ENCODE measurements around the gene TRNAU1AP. TPM values are rescaled to one million over a fixed set of nuclear protein-coding genes. Genes with fewer than 3 reads are reported as not detected.
"Not testable (repeated sequence)": the region's sequence is repeated elsewhere in the genome, so short reads cannot be mapped to it uniquely, and the experiment has no call there.

TRNAU1AP gene
- total and polyA plus RNA-seq, 11 donors: 7.9 to 26.6 (median 15.5) TPM

GRCh38 chr1:28571911-28572310, 19.0 kb downstream of the TRNAU1AP start:
- Histone ChIP-seq H3K27me3 (no peaks in the 10 kb centered on the region), H3K27ac (no peak overlapping the region), H3K36me3 (peaks cover 0 to 98% (median 81%) of the 10 kb centered on the region in 9 donors), H3K9me3 (no peaks in the 10 kb centered on the region), H3K4me3 (no peak overlapping the region), H3K4me1 (peaks cover 0 to 2% (median 0%) of the 10 kb centered on the region in 12 donors)
- TF ChIP-seq POLR2A (IDR thresholded peaks at IDR 0.05): no peak
- ATAC-seq (no peak), DNase-seq (no peak)
- WGBS, 4 donors: 85 to 90% (median 89%) methylated on average over 4 of the region's 4 CpGs
- intact Hi-C loops (cut with DNase I): no loop called here

DNA sequence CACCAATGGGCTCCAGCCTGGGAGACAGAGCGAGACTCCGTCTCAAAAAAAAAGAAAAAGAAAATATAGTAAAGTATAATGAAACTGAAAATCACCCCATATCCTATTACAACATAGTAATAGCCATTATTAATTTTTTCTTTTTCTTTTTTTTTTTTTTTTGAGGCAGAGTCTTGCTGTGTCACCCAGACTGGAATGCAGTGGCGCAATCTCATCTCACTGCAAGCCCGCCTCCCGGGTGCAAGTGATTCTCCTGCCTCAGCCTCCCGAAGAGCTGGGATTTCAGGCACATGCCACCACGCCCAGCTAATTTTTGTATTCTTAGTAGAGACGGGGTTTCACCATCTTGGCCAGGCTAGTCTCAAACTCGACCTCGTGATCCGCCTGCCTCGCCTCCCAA, 20.0 kb downstream of the TRNAU1AP start:
- H3K9me3 ChIP-seq; H3K4me3 ChIP-seq; H3K27ac ChIP-seq; H3K4me1 ChIP-seq; ATAC-seq; intact Hi-C loops (cut with DNase I); H3K27me3 ChIP-seq; DNase-seq: not testable (repeated sequence)
- H3K36me3 ChIP-seq: peaks cover 0 to 98% (median 81%) of the 10 kb centered on the region in 9 donors
- WGBS, 4 donors: 90 to 93% (median 90%) methylated on average over 12 of the region's 12 CpGs

GRCh38 chr1:28573564-28573963, 20.7 kb downstream of the TRNAU1AP start:
- DNase-seq: no peak
- ATAC-seq: no peak
- intact Hi-C loops (cut with DNase I): no loop called here
- Histone ChIP-seq H3K27ac (no peak overlapping the region), H3K4me1 (peaks cover 0 to 16% (median 0%) of the 10 kb centered on the region in 12 donors), H3K27me3 (no peaks in the 10 kb centered on the region), H3K36me3 (peaks cover 0 to 98% (median 81%) of the 10 kb centered on the region in 9 donors), H3K4me3 (no peak overlapping the region), H3K9me3 (no peaks in the 10 kb centered on the region)
- TF ChIP-seq CTCF (IDR thresholded peaks at IDR 0.05) (no peak), POLR2A (IDR thresholded peaks at IDR 0.05) (no peak)
- WGBS, 4 donors: 97 to 99% (median 98%) methylated on average over 11 of the region's 11 CpGs

GRCh38 chr1:28577052-28577678, 24.3 kb downstream of the TRNAU1AP start:
- H3K27ac ChIP-seq: peak overlapping the region in 1 of 12 donors; percentile 46
- peaks cover 0 to 41% (median 16%) of the 10 kb centered on the region in 12 donors for H3K4me1 ChIP-seq
- DNase-seq (no peak), ATAC-seq (no peak)
- TF ChIP-seq CTCF (IDR thresholded peaks at IDR 0.05) (no peak), POLR2A (IDR thresholded peaks at IDR 0.05) (no peak)
- H3K36me3 ChIP-seq: peaks cover 0 to 86% (median 70%) of the 10 kb centered on the region in 9 donors
- WGBS, 4 donors: 85 to 92% (median 88%) methylated on average over 1 of the region's 1 CpG
- H3K27me3 ChIP-seq: no peaks in the 10 kb centered on the region
- intact Hi-C loops (cut with DNase I): no loop called here
- H3K9me3 ChIP-seq: no peaks in the 10 kb centered on the region
- H3K4me3 ChIP-seq: no peak overlapping the region

GRCh38 chr1:28577738-28578536, 25.1 kb downstream of the TRNAU1AP start:
- Histone ChIP-seq H3K27me3 (no peaks in the 10 kb centered on the region), H3K27ac (peak overlapping the region in 1 of 12 donors; percentile 46), H3K4me1 (peaks cover 0 to 49% (median 20%) of the 10 kb centered on the region in 12 donors), H3K36me3 (peaks cover 0 to 78% (median 62%) of the 10 kb centered on the region in 9 donors), H3K9me3 (no peaks in the 10 kb centered on the region), H3K4me3 (no peak overlapping the region)
- TF ChIP-seq POLR2A (IDR thresholded peaks at IDR 0.05) (no peak), CTCF (IDR thresholded peaks at IDR 0.05) (no peak)
- no peak for DNase-seq
- WGBS, 4 donors: 76 to 86% (median 81%) methylated on average over 6 of the region's 6 CpGs
- ATAC-seq: no peak
- intact Hi-C loops (cut with DNase I): no loop called here
